Stimulated activated naive CD4-positive, alpha-beta T cell treated with Interleukin-2 at 50 U/mL for 16 hours (primary cell): ENCODE measurements around the gene DNM3.

Experiments used
- DNase-seq: peaks from one replicate; lab custom pipeline; 2025; lab: John Stamatoyannopoulos, UW

Gene DNM3

DNA sequence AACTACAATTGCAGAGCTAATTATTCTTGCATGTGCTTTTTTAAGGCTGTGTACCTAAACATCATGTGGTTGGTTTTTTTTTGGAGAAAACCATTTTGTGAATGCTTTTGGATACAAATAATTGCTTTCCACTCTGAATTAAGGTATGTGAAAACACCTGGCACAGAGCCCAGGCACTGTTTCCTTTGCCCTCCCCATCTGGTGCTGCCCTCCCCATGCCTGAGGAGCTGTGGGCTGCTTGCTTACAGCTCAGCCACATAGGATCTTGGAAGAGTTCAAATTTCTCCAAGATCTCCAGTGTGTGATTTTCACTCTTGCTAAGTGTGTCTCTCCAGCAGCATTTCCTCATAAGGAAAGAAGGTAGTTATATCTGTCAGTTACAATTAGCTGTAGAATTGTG lies 27.8 kb downstream of the DNM3 start:
- no peak for DNase-seq

DNA sequence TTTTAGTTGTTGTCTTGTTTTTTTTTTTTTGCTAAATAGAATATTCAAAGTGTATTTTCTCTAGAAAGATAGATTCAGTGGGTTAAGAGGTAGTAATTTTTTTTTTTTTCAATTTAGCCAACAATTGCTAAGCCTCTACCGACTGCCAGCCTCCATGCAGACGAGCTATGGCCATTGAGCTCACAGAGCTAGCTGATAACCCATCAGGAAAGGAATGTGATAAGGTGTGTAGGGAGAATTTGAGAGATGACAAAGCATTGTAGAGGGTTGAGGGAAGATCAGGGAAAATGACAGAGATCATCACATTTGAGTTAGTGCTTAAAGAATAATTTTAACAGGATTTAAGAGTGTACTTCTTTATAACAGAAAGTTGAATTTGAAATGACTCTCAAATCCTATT lies 30.6 kb downstream of the DNM3 start:
- no peak for DNase-seq

DNA sequence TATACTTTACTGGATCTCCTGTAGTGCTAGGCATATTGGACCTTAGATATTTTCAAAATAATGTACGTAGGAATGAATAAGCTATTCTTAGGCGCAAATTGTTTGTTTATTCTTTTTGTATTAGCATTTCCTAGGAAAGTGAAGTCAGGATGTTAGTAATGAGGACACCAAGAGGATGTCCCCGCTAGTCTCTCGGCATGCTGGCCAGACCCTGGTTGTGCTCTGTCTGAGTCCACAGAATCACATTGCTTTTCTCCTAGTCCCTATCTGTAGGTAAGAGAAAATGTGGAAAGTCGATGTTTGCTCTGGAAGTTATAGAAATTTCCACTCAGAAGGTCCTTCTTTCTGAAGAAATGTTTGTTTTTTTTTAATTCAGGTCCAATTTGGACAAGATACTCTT lies 31.1 kb downstream of the DNM3 start:
- no peak for DNase-seq

DNA sequence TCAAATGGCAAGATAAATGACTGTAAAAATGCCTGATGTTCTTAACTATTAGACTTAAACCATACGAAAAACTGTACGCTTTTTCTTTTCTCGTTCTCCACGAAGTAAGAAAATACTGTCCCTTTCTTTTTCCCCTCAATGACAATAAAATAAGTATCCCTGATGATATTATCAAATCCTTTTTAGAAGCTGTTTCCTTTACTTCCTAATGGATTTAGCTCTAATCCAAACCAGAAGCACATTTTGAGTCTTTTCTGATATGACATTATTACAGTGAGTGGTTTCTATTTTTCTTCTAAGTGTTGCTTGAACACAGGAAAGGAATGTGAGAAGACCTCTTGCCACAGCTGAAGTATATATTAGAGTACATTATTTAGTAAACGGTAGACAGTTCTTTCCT lies 32.4 kb downstream of the DNM3 start:
- DNase-seq, result no peak

DNA sequence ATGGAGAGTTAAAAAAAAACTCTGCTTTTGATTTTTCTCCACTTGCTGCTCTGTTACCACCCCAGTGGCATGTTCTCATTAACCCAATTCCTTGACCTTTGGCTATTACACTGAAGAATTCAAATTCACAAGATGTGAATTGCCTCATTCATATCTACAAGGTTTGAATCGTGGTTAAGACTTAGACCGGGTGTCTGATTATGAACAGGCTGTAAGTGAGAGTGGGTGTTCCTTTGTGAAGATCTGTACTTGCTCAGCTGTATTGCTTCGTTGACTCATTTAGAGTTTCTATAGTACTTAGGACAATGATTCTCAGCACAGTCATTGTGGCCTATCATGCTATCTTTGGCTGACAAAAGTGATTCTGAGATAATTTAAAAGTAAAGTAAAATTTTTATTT lies 36.4 kb downstream of the DNM3 start:
- DNase-seq, result no peak

DNA sequence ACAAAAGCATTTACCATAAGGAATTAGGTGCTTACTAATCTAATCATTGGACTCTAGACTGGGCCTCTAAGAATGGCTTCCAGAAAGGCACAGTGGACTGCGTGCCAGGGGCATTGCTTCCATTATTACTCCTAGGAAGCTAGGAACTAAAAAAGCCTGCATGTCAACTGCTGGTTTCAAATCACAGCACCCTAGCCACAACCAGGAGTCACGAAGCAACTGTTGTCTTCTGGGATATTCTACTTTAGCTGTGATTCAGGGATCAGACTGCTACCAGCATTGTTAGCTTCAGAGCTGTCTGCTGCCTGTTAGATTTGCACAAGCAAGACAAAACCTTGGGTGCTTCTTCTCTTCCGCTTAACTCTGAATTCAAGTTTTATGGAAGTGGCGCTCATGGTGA lies 38.3 kb downstream of the DNM3 start:
- no peak for DNase-seq

DNA sequence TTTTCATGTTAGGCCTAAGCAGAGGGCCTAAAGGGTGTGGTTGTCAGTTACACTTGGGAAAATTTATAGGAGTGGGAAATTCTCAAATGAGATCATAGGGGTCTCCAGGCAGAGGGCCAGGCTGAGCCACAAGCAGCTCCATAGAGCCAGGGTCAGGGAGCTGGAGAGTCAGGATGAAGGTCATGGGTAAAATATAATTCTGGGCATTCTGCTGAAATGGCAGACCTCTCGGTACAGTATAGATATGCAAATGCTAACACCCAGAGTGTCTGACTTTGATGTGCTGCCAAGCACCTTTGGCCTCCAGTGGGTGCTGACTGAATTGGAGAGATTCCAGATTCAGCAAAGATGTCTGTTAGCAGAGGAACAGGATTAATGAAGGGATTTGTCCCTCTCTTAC lies 40.1 kb downstream of the DNM3 start:
- no peak for DNase-seq

DNA sequence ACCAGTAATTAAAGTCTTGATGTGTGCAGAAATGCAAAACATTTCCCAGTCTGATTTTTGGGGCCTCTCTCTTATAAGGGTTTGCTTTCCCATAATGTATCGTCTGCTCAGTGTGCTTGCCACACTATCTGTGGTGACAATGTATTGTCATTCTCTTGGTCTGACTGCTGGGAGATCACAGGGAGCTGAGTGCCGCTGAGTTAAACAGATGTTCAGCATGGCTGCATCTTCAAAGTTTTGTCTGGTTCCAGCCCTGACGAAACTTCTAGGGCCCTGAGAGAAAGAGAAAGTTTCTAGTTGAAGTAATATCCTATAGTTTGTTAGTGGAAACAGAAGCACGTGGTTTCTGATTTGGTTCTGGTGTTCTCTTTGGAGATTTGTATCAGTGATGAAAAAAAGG lies 42.6 kb downstream of the DNM3 start:
- DNase-seq, result no peak

DNA sequence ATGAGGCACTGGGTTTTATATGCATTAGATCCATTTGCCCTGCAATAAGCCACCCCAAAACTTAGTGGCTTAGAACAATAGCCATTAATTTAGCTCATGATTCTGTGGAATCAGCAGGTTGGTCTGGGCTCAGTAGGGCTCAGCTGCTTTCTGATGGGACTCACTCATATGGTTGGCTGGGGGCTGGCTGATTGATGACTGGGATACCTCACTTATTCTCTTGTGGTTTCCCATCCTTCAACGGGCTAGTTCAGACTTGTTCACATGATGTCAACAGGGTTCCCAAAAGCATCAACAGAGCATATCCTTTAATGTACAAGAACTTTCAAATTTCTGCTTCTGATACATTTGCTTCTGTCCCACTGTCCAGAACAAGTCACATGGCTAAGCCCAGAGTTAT lies 43.2 kb downstream of the DNM3 start:
- no peak for DNase-seq

DNA sequence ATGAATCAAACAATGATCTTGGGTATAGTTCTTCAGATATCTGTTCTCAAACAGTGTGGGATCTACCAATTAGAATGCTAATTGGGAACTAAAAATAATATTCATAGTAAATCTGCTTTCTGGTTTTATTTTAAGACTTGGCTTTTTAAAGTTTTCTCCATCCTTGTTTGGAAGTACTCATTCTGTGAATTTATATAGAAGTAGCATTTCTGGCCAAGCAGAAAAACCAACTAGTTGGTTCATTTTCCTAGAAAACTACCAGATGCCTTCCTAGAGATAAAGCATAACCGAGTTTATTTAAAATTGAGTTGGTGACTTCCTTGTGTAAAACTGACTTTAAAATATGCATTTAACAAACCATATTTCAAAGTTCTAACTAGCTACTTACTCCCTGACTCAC lies 48.8 kb downstream of the DNM3 start:
- no peak for DNase-seq

DNA sequence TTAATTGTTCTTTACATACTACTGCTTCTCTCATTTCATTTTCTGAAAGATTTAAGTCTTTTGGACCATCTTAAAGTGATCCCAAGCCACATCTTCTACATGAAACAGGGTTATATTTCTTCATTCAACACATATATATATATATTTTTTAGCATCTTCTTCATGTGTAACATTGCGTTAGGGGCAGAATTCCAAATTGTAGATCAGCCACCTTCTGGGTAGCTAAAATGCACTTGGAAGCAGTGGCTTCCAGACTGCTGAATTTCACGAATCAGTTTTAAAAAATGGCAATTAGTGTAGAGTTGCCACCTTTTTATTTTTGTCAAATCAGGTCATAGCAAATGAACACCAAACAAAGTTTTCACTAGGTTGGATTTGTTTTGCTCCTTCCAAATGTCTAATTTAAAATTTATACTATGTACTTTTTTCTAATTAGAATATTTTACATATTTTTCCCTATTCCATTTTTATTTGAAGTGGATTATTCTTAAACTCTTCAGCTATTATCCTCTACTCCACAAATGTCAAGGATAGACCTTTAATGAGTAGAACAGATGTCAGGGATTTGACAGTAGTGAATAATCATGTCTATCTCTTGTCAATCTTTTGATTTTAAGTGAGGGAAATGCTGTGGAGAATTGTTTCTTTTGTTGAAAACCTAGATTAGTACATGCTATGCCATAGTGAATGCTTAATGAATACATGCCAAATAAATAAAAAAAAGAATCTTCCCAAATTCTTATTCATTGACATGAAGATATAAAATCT lies 55.8 kb downstream of the DNM3 start:
- no peak for DNase-seq

DNA sequence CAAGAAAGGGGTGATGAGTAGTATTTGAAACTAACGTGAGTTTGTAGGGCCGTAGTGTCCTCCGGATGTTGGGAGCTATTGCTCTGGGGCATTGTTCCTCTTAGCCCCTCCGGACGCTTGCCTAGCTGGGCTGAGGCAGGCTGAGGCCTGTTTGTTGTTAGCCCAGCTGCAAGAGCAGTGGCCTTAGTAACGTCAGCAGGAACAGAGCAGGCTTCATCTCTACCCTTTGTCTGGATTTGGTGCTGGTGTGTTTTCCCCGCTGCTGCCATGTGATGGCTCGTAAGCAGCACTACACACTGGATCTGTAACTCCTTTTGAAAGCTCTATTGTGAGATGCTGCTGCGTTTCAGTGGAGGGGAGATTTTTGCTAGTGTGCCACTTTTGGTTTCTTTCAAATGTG lies 57.6 kb downstream of the DNM3 start:
- DNase-seq, result no peak

DNA sequence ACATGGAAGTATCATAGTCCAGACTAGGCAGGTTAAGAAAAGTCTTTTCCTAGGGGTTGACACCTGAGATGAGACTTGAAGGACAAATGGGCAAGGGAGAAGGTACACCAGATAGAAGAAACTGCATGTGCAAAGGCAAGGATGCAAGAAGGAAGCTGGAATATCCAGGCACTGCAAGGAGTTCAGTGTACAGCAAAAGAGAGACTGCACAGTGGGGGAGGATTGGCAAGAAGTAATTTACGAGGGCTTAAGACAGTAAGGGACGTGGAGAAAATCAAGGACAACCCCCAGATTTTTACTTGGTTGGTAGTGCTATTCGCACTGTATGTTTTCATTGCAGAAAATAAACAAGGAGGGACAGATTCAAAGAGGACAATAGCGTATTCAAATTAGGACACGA lies 58.5 kb downstream of the DNM3 start:
- DNase-seq, result no peak

DNA sequence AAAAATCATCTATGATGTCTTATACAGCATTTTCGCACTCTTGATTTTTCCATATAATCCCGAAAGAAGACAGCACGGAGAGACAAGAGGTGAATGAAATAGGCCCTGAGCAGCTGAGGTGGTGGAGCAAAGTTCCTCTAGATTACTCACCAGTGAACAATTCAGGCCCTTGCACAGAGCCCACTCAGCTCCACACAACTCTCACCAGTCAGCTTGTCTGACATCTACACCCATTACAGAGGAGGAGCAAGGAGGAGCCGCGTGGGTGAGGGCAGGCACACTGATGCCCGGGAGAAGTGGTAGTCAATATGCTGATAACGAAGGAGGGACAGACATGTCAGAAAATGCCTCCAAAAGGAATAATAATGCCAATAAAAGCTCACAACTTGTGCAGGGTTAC lies 59.9 kb downstream of the DNM3 start:
- DNase-seq, result no peak

DNA sequence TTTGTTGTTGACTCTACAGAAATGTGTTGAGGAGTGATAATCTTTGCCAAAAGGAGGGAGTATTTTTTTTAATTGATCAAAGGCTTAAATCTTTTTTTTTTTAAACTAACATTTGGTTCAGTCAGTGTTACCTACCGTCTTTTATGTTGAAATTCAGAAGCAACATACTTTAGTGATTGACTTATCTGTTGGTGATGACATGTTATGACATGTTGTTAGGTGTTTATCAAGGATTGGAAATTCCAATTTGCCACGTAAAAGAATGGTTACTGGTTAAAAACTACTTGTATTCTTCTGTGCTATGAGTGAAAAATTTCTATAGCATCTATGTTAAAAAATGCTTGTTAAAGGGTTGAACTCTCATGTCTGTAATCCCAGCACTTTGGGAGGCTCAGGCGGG lies 61.2 kb downstream of the DNM3 start:
- DNase-seq, result no peak

DNA sequence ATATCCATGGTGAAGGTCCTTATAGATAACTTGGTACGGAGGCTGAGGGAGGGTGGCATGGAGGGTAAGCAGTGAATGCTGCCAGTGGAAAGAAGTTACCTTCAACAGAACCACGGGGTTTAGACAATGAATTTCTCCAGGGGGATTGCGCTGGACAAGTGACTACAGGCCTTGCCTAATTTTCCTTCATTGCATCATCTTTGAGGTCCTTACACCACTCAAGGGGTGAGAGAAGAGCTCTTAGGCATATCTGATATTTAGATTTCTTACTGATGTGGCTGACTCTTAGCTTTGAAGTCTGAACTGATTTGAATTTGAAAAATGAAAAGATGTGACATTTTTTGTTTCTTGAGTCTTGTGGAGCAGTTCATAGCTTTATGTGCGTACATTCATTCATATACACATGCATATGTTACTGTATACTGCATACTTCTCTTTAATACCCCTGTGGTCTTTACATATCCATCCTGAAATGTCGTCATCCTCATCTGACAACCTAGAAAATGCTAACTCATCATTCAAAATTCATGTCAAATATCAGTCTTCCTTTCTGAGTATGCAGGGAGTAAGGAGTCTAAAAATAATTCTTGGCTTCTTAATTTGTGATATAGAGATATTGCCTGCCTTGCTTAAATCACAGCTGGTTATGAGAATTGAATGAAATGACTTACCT lies 63.6 kb downstream of the DNM3 start:
- no peak for DNase-seq

DNA sequence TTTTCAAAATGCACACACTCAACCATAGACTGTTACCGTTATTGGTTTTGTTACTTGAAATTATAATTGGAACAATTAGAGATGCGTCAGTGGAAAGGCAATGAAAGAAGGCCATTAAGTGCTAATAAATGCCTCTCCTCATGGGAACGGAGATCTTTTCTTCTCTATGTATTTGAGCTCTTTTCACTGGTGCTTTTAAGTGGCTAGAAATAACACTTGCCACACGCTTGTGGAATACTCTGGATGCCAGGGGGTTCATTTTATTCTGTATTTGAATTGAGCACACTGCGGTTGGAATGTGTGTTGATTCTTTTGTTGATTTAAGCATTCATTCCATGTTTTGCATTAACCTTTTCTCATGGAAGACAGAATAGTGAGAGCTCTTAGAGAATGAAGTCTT lies 68.4 kb downstream of the DNM3 start:
- no peak for DNase-seq

DNA sequence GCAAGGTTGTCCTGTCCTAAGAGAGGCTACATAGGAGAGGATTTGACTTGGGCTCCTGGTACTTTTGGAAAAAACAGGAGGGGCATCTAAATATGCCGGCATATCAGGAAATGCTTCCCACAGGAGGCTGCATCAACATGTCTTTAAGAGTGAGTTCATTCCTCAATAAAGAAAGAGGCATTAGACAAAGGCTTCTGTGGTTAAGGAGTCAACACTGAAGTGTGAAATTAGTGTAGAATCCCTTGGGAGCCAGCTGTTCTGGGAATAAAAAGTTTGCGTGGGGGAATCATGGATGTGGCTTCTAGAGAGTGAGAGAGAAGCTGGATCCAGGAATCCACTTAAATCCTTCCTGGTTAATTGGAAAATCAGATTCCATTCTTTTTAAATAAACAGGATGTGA lies 69.5 kb downstream of the DNM3 start:
- DNase-seq, result no peak

DNA sequence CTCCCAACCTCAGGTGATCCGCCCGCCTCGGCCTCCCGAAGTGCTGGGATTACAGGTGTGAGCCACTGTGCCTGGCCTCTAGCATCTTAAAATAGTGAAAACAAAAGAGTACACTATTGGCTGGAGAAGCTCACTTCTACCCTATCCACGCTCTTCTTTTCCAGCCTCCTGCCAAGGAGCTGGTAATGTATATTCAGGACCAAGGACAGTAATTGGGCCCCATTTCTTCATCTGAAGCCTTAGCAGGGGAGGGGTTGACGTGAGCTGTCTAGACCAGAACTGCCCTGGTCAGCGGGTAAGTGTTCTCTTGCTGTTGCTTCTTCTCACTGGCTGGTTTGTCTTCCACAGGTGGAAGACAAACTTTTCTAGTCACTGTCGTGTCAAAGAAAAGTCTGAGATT lies 70.2 kb downstream of the DNM3 start:
- DNase-seq, result no peak

DNA sequence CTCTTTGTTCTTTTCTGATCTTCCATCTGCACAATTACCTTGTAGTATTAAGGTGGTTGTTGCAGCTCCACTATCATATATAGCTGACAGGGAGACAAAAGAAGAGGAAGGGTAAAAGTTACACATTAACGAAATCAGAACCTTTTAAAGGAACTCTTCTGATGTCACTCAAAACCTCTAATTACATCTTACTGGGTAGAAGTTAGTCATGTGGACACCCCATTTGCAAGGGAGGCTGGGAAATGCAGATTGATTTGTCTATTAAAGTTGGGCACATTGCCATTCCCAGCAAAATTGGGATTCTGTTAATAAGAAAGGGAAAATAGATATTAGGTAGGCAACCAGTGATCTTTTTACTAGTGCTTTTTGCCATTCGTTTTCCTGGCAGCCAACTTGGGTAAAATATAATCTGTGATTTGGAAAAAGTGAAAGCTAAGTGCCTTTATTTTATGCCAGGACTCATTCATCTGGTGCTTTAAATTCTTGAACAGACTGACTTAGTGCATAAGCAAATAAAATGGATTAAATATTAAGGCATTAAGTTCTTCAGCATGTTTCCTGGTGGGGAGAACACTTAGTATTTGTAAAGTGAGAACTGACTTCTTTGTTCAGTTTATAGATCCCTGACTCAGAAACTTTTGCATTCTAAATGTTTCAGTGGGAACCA lies 71.3 kb downstream of the DNM3 start:
- no peak for DNase-seq

DNA sequence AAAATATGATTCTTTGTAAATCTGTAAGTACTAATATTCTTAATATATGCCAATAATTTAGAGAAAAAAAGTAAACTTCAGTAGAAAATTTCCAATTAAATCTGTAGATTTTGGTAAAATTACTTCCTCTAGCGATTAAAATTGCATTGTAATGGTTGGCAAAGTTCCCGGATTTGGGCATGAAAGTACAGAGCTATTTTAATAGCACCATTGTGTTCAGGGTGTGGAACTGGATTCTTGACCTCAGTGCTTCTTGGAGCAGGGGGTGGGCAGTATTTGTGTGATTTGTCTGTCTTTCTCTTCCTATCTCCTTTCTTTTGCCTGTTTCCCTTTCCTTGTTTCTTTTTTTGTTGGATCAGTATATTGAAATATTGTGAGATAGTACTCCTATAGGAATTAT lies 72.1 kb downstream of the DNM3 start:
- DNase-seq, result no peak

DNA sequence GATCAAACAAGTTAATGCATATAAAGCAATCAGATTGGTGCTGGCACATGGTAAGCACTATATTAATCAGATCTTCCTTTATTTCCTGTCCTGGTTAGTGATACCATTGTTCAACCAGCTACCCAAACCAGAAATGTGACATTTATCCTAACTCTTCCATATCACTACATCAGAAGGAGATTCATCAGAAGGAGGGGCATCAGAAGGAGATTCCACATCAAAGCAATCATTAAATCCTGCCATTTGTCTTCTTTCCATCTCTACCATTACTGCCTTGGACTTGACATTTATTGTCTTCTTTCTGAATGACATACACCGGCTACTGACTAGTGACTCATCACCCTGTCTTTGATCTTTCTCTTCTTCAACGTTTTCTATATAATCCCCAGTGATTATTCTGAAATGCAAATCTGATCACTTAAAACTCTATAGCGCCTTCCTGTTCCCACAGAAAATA lies 75.0 kb downstream of the DNM3 start:
- DNase-seq, result no peak

DNA sequence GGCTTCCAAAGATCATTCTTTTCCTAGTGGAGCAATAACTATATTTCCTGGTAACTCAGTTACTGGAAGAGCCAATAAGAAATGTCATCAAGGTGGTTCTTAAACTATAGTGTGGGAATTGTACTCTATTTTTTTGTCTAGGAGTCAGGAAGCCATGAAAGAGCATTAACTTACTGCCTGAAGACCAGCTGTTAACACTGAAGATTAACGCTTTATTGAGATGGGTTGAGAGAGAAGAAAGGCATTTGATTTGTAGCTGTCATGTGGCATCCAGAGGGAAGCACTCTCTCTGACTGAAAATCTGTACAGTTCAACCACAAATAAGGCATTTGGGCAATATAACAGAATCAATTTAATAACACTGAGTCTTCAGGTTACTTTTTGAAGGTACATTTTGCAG lies 76.0 kb downstream of the DNM3 start:
- DNase-seq, result no peak
